Measurements from ENCODE around the gene PLCD3.

The PLCD3 gene

DNA sequence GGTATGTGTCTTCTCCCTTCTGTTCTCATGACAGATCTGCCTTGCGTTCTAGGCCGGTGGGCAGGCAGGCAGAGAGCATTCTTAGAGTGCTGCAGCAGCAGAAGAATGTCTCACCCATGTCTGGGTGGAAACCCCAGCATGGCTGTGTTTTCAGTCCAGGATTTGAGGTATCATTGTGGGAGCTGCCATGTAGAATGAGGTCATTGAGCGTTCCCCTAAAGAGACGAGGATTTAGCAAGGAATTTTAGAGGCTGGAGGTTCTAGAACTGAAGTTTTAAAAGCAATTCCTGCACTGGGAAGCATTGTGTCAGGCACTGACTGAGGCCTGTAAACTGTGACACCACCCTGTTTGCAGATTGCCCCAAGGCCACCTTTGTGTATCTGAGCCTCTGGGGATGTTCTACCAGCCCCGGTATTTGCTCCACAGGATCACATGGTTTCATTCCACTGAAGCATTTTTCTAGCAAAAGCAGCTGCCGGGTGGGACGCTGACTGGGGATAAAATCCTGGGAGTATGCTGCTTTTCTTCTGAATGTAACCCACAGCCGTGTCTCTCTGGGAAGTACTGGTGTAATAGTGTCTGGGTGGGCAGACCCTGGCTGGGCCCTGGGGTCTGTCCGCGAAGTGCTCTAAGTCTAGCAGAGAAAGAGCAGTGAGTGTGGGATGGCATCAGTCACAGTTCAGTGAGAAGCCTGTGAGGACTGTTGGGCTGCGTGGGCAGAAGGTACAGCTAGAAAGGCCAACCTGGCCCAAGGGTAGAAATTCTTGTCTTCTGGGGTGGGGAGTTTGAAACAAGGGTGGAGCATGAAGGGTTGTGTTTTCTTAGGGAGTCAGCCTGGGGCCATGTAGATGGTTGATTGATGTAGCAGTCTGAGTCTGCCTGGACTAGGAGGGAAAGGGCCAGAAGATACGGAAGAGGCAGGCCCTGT, 30.2 kb downstream of the PLCD3 start:
- no peak for DNase-seq

DNA sequence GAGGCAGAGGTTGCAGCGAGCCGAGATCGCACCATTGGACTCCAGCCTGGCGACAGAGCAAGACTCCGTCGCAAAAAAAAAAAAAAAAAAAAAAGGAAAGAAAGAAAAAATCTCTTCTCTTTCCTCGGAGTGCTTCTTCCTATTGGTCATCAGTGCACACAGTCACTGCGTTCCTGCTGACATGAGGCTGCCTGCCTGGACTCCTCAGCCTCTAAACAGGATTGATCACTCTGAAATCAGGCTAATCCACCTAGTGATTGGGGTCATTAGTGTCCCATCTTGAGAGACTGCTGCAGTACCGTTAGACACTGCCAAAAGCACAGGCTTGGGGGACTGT, 30.8 kb downstream of the PLCD3 start:
- no peak for DNase-seq

DNA sequence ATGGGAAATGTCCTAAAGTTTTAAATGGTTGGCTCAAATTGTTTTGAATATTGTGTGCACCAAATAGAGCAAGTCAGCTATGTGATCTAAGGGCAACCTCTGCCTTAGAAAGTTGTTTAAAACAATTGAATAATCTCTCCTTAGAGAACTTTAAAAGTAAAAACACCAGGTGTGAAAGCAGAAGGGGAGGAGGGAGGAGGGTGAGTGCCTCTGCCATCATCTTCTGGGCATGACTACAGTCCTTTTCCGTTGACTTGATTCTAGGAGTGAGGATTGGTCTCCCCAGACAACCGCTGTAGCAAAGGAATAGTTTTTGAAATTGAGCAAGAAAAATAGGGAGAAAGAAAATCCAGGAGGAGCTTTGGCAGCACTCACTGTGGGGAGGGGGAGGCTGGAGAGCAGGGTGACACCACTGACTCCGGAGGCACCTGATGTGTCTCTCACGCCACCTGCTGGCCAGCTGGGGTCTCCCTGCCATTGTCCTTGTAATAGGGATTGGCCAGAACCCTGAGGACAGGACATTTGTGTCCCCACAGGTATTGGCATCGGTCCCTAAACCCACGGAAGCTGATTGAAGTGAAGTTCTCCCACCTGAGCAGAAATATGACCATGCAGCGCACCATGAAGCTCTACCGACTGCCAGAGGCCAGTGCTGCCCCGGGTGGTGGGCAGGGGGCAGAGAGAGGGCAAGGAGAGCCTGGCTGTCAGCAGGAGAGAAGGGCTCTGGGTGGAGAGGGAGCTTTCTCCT, 33.3 kb downstream of the PLCD3 start:
- DNase-seq = no peak

DNA sequence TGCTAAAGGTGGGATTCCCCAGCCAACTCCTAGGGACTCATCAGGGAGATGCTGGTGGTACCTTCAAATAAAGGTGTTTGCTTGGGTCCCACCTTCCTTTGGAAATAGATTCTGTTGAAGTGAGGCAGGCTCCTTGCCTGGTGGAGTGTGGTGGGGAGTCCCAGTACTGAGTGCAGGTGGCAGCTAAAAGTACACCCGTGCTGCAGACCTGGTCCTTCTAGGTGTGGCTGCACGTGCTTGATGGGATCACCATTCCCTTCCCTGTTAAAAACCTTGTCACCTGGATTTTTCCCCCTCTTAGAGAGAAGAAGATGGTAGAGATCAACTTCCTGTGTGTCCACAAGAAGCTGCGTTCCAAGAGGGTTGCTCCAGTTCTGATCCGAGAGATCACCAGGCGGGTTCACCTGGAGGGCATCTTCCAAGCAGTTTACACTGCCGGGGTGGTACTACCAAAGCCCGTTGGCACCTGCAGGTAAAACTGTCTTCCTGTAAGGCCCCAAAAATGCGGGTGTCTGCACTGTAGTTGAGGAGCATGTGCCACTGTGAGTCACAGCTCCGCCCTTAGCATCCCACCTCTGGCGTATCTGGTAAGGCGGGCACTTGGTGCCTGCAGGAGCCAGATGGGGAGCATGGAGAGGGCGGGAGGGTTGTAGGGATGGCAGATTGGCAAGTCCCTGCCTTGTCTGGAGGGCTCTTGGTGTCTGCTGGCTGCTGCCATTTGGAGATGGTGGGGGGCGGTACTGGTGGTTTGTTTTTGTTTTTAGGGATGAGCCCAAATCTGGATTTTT, 34.0 kb downstream of the PLCD3 start:
- DNase-seq = no peak

DNA sequence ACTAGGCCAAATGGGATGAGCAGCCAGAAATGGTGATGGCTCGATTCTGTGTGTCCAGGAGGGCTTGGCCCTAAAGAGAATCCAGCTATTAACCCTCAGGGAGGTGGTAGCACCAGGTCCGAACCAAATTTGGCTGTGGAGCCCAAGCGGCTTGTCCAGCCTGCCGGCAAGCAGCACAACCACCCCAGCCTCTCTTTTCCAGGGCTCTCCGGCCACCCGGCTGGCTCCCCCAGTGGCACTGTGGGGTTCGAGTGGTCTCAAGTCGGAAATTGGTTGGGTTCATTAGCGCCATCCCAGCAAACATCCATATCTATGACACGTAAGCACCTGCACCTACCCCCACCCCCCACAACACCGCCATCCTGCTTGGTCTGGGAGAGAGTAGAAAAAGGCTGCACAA, 35.4 kb downstream of the PLCD3 start:
- DNase-seq = no peak

DNA sequence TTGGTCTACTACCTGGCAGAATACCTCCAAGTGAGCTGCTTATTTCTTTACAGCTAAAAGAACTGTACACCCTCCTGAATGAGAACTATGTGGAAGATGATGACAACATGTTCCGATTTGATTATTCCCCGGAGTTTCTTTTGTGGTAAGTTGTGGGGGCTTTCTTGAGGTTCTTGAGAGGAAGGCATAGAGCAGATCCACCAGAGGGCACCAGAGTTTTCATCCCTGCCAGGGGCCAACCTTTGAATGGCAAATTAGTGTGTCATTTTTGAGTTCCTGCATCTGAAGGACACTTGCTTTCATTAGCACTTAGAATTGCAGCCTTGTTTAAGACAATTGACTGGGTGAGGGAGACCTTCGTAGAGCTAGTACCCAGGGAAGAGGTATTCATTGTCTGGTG, 36.2 kb downstream of the PLCD3 start:
- no peak for DNase-seq

DNA sequence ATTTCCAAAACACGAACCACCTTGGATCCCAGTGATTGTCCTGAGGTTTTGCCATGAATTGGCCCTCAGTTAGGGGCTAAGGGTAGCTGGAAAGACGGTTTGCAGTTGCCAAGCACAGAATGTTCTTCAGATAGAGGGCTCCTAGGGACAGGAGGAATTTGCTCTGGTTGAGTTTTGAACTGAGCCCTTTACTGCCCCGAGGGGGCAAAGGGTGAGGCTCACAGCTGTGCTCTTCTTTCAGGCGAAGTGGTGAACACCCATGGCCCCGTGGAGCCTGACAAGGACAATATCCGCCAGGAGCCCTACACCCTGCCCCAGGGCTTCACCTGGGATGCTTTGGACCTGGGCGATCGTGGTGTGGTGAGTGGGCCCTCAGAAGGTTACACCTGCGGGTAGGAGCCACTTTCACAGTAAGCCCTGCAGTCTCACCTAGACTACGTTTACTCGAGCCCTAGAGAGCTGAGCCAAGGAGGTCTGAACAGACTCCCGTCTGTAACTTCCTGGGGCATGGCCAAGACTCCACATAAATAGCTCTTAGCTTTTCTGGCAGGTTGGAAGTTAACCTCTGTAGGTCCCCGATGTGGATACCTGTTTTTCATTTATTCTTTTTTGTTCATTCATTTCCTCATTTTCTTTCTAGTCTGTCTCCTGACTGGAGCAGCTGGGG, 38.7 kb downstream of the PLCD3 start:
- DNase-seq = peak; percentile 28

DNA sequence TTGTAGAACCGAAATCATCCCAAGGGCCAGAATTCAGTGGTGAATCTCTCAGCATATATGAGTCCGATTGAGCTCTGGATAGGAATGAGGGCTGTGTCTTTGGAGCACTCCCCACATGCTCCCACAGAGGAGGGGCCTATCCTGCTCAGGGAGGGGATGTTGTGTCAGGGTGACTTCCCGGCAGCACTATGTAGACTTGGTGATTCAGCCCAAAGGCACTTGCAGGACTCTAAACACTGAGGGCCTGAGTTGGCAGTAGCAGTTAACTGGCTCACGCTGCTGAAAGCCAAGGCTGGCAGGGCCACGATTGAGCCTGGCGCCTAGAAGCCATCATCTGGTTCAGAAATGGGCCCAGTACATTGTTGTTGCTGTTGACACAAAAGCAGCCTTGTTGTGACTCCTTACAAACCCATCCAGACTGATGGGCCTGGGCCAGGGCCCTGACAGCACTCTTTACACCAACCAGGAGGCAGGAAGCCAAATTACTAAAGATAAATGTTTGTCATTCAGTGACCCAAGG, 39.3 kb downstream of the PLCD3 start:
- peak; percentile 47 for DNase-seq

DNA sequence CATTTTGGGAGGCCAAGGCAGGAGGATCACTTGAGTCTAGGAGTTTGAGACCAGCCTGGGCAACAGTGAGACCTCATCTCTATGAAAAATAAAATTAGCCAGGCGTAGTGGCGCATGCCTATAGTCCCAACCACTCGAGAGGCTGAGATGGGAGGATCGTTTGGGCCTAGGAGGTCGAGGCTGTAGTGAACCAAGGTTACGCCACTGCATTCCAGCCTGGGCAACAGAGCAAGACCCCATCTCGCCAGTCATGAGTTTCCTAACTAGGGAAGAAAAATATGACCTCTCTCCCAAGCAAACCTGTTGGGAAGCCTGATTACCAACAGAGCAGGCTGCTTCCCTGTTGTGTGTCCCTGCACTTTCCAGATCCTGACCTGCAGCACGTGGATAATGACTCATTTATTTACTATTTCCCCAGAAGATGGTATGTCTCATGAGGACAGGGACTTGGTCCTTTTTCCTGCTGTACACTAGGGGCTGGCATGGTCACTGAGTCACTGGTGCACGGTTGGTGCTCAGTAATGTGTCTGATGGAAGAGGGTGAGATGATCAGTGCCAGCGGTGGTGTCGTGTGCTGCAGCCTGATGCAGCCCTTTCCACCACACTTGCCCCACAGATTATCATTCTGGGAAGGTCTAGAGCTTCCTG, 40.4 kb downstream of the PLCD3 start:
- no peak for DNase-seq

DNA sequence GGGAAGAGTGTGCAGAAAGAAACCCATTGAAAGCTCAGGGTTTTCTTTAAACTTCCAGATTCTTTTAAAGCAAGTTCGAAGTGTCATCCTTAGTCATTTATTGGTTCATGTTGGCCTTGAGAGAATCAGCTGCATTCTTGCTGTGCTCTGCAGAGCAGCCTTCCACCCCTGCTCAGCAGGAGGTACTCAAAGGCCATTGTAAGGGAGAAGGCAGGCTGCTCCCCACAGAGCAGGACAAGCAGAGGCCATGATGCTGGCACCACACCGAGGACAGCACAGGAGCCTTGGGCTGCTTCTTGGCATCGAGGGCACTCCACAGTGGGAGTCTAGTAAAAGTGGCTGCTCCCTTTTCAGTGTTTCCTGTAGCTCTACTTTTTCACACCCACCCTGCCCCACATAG, 41.6 kb downstream of the PLCD3 start:
- no peak for DNase-seq

DNA sequence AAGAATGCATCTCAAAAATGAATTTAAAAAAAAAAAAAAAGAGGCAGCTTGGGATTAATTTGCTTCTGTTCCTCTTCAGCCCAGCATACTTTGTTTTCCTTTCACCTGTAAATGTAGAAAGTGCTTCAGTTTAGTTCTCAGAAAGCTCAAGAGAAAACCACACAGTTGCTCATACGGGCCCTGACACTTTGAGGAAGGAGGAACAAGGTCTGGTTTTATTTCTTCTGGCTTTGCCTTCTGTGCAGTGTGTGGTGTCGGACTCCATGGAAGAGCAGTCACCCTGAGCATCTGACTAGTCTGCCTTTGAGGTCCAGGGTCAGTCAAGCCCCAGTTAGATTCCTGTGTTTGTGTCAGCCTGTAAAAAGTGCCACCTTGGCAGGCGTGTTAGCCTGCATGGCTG, 43.6 kb downstream of the PLCD3 start:
- DNase-seq = no peak

DNA sequence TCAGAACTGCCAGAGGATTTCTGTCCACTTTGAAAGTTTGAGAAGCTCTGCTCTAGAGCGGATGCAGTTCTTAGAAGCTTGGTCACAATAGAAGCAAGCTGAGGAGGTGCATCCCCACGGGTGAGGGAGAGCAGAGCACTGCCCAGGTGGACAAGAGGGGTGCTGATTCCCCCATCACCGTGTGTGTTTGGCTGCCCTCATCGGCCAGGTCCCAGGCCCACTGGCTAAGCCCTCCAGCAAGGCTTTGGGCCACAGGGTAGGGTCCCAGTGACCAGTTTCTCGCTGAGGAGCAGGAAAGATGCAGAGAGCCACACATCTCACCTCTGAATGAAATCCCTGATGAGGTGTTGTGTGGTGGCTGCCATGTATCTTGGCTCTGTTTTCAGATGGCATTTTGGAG, 44.3 kb downstream of the PLCD3 start:
- no peak for DNase-seq

DNA sequence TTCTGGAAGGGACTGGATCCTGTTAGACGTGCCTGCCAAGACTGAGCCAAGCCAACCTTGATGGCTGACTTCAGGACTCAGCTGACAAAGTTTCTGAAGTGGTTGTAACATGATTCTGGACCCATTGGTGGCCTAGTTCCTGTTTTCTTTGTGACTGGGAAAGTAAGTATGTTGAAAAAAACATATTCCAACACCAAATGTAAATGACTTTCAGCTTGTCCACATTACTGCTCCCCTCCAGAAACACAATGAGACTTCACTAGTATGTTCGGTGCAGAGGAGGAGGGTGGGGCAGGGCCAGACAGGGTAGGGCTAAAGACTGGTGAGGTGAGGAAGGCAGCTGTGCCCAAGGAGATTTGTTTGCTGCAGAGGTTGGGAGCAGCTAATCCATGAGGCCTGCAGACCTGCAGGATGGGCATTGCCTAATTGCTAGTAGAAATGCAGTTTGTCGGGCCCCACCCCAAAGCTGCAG, 44.8 kb downstream of the PLCD3 start:
- DNase-seq = no peak

DNA sequence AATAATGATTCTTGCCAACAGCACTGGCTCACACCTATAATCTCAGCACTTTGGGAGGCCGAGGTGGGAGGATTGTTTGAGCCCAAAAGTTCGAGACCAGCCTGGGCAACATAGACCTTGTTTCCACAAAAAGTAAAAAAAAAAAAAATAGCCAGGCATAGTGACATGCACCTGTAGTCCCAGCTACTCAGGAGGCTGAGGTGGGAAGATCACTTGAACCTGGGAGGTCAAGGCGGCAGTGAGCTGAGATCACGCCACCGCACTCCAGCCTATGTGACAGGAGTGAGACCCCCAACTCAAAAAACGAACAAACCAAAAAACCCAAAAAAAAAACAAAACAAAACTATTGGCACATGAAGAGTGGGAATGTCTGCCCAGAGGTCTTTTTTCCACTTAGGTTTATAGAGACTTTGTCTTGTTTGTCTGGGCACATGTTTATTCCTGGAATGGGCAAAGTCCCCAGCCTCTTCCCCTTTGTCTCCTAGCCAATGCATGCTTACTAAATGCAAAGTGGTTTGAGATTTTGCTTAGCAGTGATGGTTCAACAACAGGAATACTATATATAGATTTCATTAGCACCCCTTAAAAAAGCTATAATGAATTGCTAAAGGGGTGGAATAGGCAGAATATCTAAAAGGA, 45.3 kb downstream of the PLCD3 start:
- no peak for DNase-seq

DNA sequence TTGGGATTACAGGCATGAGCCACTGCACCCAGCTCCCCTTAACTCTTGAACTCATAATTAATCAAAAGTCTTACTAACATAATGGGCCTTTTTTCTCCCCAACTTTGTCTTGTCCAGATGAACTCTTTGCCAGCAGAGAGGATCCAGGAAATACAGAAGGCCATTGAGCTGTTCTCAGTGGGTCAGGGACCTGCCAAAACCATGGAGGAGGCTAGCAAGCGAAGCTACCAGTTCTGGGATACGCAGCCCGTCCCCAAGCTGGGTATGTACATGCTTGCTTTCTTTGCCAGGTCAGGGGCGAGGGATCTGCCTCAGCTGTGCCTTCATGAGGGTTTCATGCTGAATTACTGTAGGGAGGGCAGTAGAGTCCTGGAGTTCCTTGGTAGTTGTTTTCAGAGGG, 45.9 kb downstream of the PLCD3 start:
- no peak for DNase-seq

DNA sequence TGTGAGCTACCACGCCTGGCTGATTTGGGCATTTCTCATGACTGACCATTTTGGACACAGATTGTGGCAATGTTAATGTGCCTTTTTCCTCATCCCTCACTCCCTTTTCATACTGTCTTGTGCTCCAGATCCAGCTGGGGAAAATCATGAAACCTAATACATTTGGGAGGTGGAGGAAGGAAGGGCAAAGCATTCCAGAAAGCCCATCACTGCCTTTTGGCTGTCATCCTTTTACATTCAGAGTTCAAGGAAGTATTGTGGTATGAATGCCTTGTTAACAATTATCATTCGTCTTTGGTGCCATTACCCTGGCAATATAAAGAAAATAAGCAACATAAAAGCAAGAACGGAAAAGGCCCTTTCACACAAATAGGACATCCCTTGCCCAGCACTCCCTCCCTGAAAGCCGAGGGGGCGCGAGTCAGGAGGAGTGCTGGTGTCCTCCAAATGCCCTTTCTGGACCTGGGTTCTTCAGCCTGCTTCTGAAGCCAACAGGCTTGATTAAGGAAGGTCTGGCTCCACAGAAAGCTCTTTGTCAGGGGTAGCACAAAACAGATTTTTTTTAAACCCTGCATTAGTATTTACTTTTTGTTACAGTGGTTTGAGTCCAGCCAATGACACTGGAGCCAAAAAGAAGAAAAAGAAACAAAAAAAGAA, 51.1 kb downstream of the PLCD3 start:
- DNase-seq = no peak

DNA sequence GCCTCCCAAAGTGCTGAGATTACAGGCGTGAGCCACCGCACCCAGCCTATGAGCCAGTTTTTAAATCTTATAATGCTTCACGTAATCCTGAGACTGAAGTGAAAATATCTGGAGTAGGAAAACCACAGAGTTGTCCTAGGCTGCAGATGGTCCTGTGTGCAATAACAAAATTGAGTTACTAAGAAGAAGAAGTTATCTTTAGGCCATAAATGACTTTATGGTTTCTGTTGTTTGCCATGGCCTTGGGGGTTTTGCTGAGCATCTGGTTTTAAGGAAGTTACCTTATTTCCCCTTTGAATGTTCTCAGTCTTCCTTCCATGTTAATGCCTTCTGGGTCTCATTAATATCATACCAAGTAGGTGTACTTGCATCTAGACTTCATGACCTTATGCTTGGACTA, 54.7 kb downstream of the PLCD3 start:
- no peak for DNase-seq

DNA sequence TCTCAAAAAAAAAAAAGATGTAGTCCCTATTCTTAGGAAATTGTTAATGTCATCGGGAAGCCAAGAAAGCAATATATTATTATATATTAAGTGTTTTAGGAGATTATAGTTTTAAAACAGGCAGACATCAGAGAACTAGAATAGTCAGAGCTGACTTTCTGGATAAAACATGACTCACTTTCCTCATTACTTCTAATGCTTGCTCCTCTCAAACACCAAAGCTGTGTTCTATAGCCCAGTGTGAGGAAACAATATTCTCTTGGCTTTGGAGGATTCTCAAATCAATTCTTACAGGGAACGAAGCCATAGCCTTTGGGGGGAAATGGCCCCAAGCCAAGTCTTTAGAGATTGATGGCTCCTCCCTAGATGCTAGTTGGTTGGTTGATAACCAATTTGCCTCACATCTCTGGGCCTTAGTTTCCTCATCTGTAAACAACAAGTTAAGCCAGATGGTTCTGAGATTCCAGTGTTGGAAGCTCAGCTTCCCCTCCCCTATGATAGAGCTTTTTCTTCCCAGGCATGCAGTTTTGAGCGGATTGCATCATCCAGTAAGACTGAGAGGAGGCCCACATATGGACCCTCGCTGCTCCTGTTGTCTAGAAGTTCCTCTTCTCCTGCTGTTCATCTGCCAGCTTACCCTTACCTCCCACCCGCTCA, 58.8 kb downstream of the PLCD3 start:
- DNase-seq = no peak

DNA sequence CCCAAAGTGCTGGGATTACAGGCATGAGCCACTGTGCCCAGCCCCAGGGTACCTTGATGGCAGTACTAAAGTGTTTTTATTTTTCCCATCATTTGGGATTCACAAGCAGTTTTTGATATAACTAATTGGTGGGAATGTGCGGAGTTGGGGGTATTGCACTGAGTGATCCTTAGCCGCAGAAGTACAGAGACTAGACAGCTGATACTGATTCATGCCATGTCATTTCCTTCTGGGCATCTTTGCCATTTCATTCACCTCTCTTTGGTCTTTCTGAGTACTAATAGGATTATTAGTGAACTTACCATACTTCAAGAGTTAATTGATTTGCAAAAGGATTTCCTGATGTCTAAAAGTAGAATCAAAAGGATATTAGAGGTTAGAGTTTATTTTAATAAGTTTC, 61.5 kb downstream of the PLCD3 start:
- DNase-seq = no peak

DNA sequence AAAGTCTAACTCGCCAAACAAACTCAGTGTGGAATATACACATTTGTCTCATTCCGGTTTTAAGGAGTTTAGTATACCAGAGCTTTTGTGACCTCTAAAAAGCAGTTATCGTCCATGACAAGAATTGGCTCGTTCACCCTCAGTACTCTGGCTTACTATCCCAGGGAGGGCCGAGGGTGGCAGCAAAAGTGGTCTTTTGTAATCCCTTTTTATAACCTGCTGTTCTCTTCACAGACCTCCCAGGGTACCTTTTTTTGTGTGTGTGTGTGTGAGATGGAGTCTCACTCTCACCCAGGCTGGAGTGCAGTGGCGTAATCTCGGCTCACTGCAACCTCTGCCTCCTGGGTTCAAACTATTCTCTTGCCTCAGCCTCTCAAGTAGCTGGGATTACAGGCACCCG, 62.3 kb downstream of the PLCD3 start:
- no peak for DNase-seq

DNA sequence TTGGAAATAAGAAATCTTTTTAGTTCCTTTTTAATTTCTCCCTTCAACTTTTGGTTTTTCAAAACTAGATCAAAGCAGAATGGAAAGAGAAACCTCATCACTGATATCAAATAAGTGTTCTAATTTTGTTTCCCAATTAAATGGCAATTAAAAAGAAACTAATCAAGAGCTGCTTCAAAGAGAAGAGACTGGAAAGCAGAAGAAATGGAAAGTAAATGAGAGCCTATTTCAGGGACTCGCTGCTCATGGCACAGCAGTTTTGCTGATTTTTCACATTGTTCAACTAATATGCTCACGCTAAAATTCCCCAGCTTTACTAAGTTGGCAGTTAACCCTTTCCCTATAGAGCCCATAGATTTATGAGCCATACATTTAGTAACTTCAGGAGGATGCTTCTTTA, 64.7 kb downstream of the PLCD3 start:
- no peak for DNase-seq

Data from NCI-H2029 treated with DMSO at 0.1 percent for 48 hours (cell line).